Measurements from ENCODE around the gene ANKRD27.
"Not testable (repeated sequence)": the region's sequence is repeated elsewhere in the genome, so short reads cannot be mapped to it uniquely, and the experiment has no call there.

Gene ANKRD27

DNA sequence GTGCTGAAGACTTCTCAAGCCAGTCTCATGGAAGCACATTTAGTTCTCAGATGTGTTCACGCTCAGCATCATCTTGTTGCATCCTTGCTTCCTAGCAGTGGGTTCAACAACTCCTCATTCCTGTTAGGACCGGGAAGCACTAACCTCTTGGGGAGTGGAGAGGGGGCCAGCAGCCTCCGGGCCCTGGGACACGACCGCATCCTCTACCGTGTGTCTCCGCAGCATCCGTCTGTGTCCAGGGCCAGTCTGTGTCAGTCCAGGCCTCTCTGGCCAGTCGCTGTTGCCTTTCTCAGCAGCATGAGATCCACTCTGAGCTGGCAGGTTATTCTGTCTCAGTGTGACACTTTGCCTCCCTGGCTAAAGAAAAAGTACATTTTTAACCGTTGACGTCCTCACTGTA is 77.0 kb downstream of the ANKRD27 start:
- DNase-seq (no peak), ATAC-seq (ENCODE audit: insufficient read depth, low read depth) (no peak)
- H2AFZ ChIP-seq (ENCODE audit: low read depth, low read length), result no peak overlapping the region
- no peaks in the 10 kb centered on the region for H3K27me3 ChIP-seq (ENCODE audit: insufficient read depth, low read length, poor library complexity)
- TF ChIP-seq CTCF (IDR thresholded peaks at IDR 0.05; ENCODE audit: borderline replicate concordance, extremely low read depth, low read length, poor library complexity, severe bottlenecking) (no peak), EZH2 (IDR thresholded peaks at IDR 0.05; ENCODE audit: borderline replicate concordance, low read depth, low read length, severe bottlenecking) (no peak)
- no peaks in the 10 kb centered on the region for H4K20me1 ChIP-seq (ENCODE audit: insufficient read depth, low read length)
- no peaks in the 10 kb centered on the region for H3K4me1 ChIP-seq (ENCODE audit: insufficient read depth, low read length)
- no peak overlapping the region for H3K9ac ChIP-seq (ENCODE audit: low read depth, low read length)
- H3K27ac ChIP-seq (ENCODE audit: low read length), result no peak overlapping the region
- no peak overlapping the region for H3K4me2 ChIP-seq (ENCODE audit: insufficient read depth, low read length)
- H3K79me2 ChIP-seq (ENCODE audit: insufficient read depth, low read length), result no peaks in the 10 kb centered on the region
- H3K36me3 ChIP-seq (ENCODE audit: insufficient read depth, low read length), result peaks cover 76% of the 10 kb centered on the region
- H3K9me3 ChIP-seq (ENCODE audit: insufficient read depth, low read length, severe bottlenecking), result no peaks in the 10 kb centered on the region
- no peak overlapping the region for H3K4me3 ChIP-seq (ENCODE audit: low read depth in 1 of 2, low read length in 2 of 2)

- Histone ChIP-seq H2AFZ (ENCODE audit: low read depth, low read length) (no peak overlapping the region), H3K4me2 (ENCODE audit: insufficient read depth, low read length) (no peak overlapping the region), H3K27me3 (ENCODE audit: insufficient read depth, low read length, poor library complexity) (no peaks in the 10 kb centered on the region), H3K4me3 (ENCODE audit: low read depth in 1 of 2, low read length in 2 of 2) (no peak overlapping the region), H4K20me1 (ENCODE audit: insufficient read depth, low read length) (no peaks in the 10 kb centered on the region), H3K79me2 (ENCODE audit: insufficient read depth, low read length) (no peaks in the 10 kb centered on the region), H3K9ac (ENCODE audit: low read depth, low read length) (no peak overlapping the region), H3K27ac (ENCODE audit: low read length) (no peak overlapping the region), H3K9me3 (ENCODE audit: insufficient read depth, low read length, severe bottlenecking) (no peaks in the 10 kb centered on the region), H3K36me3 (ENCODE audit: insufficient read depth, low read length) (peaks cover 62% of the 10 kb centered on the region), H3K4me1 (ENCODE audit: insufficient read depth, low read length) (no peaks in the 10 kb centered on the region)
- ATAC-seq (ENCODE audit: insufficient read depth, low read depth) (no peak), DNase-seq (no peak)
- TF ChIP-seq CTCF (IDR thresholded peaks at IDR 0.05; ENCODE audit: borderline replicate concordance, extremely low read depth, low read length, poor library complexity, severe bottlenecking) (no peak), EZH2 (IDR thresholded peaks at IDR 0.05; ENCODE audit: borderline replicate concordance, low read depth, low read length, severe bottlenecking) (no peak)
Measured at GRCh38 chr19:32595491-32595890, 79.5 kb downstream of the ANKRD27 start.

DNA sequence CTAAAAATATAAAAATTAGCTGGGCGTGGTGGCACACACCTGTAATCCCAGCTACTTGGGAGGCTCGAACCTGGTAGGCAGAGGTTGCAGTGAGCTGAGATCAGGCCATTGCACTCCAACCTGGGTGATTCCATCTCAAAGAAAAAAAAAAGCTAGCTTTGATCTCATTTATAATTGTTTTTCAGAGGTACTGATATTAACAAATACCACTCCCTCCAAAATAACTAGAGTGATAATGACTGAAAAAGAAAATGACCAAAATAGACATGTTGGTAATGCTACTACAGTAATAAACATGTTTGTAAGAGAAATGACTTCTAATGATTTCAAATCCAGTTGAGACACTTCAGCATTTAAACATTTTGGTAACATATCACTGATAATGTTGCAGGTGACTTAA is 81.0 kb downstream of the ANKRD27 start:
- Histone ChIP-seq H3K36me3 (ENCODE audit: insufficient read depth, low read length) (peaks cover 57% of the 10 kb centered on the region), H3K79me2 (ENCODE audit: insufficient read depth, low read length) (no peaks in the 10 kb centered on the region), H3K9ac (ENCODE audit: low read depth, low read length) (no peak overlapping the region), H3K9me3 (ENCODE audit: insufficient read depth, low read length, severe bottlenecking) (no peaks in the 10 kb centered on the region), H3K27ac (ENCODE audit: low read length) (no peak overlapping the region), H4K20me1 (ENCODE audit: insufficient read depth, low read length) (no peaks in the 10 kb centered on the region), H3K4me2 (ENCODE audit: insufficient read depth, low read length) (no peak overlapping the region), H2AFZ (ENCODE audit: low read depth, low read length) (no peak overlapping the region), H3K4me3 (ENCODE audit: low read depth in 1 of 2, low read length in 2 of 2) (no peak overlapping the region), H3K27me3 (ENCODE audit: insufficient read depth, low read length, poor library complexity) (no peaks in the 10 kb centered on the region), H3K4me1 (ENCODE audit: insufficient read depth, low read length) (no peaks in the 10 kb centered on the region)
- TF ChIP-seq CTCF (IDR thresholded peaks at IDR 0.05; ENCODE audit: borderline replicate concordance, extremely low read depth, low read length, poor library complexity, severe bottlenecking) (no peak), EZH2 (IDR thresholded peaks at IDR 0.05; ENCODE audit: borderline replicate concordance, low read depth, low read length, severe bottlenecking) (no peak)
- DNase-seq (no peak), ATAC-seq (ENCODE audit: insufficient read depth, low read depth) (no peak)

DNA sequence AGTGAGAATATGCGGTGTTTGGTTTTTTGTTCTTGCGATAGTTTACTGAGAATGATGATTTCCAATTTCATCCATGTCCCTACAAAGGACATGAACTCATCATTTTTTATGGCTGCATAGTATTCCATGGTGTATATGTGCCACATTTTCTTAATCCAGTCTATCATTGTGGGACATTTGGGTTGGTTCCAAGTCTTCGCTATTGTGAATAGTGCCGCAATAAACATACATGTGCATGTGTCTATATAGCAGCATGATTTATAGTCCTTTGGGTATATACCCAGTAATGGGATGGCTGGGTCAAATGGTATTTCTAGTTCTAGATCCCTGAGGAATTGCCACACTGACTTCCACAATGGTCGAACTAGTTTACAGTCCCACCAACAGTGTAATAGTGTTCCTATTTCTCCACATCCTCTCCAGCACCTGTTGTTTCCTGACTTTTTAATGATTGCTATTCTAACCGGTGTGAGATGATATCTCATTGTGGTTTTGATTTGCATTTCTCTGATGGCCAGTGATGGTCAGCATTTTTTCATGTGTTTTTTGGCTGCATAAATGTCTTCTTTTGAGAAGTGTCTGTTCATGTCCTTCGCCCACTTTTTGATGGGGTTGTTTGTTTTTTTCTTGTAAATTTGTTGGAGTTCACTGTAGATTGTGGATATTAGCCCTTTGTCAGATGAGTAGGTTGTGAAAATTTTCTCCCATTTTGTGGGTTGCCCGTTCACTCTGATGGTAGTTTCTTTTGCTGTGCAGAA is 87.1 kb downstream of the ANKRD27 start:
- peaks cover 12% of the 10 kb centered on the region for H3K4me1 ChIP-seq (ENCODE audit: insufficient read depth, low read length)

More for the DNA sequence above, 87.1 kb downstream of the ANKRD27 start:
- peaks cover 13% of the 10 kb centered on the region for H3K79me2 ChIP-seq (ENCODE audit: insufficient read depth, low read length)
- H3K4me2 ChIP-seq (ENCODE audit: insufficient read depth, low read length); H4K20me1 ChIP-seq (ENCODE audit: insufficient read depth, low read length); ATAC-seq (ENCODE audit: insufficient read depth, low read depth); H3K9ac ChIP-seq (ENCODE audit: low read depth, low read length); DNase-seq; H3K27ac ChIP-seq (ENCODE audit: low read length); H2AFZ ChIP-seq (ENCODE audit: low read depth, low read length); H3K4me3 ChIP-seq (ENCODE audit: low read depth in 1 of 2, low read length in 2 of 2); H3K27me3 ChIP-seq (ENCODE audit: insufficient read depth, low read length, poor library complexity); H3K9me3 ChIP-seq (ENCODE audit: insufficient read depth, low read length, severe bottlenecking): not testable (repeated sequence)
- H3K36me3 ChIP-seq (ENCODE audit: insufficient read depth, low read length), result peaks cover 43% of the 10 kb centered on the region

Data from DND-41 (cell line).